NCI-H2196 treated with DMSO at 0.1 percent for 48 hours (cell line): ENCODE results near the gene PLA2G1B.

Experiments
- DNase-seq: peaks from one replicate; lab custom pipeline; 2025; ENCODE audit not compliant: unreplicated experiment; lab: John Stamatoyannopoulos, UW

The PLA2G1B gene

DNA sequence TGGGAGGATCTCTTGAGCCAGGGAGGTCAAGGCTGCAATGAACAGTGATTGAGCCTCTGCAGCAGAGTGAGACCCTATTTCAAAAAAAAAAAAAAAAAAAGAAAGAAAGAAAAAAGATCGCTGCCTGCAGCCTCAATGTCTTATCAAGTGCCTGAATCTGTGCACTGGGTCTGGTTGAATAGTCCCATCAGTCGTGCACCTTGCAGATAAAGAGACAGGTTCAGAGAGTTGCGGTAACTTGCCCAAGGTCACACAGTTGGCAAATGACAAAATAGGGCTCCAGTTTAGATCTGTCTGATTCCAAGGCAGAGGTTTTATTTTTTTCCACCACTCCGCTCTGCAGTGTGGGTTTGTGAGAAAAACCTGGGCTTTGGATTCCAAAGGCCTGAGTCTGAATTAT, 649 bp upstream of the PLA2G1B start:
- no peak for DNase-seq

DNA sequence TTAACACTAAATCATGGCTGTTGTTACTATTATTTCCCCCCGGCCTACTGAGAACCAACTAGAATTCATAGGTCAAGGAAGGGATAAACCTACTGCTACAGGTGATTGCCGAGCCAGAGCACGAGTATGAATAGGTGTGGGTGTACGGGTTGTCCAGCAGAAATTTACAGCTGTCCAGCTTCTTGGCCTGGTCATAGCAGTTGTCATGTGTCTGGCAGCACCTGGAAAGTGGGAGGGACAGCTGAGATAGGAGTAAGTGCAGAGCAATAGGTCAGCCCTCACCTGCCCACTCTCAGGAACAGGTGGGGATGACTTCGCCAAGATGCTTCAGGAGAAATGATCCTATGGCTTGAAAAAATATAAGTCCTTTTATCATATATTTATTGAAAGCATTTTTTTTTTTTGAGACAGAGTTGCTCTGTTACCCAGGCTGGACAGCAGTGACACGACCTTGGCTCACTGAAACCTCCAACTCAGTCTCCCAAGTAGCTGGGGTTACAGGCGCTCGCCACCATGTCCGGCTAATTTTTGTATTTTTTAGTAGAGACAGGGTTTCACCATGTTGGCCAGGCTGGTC, 2.6 kb downstream of the PLA2G1B start:
- DNase-seq: no peak

DNA sequence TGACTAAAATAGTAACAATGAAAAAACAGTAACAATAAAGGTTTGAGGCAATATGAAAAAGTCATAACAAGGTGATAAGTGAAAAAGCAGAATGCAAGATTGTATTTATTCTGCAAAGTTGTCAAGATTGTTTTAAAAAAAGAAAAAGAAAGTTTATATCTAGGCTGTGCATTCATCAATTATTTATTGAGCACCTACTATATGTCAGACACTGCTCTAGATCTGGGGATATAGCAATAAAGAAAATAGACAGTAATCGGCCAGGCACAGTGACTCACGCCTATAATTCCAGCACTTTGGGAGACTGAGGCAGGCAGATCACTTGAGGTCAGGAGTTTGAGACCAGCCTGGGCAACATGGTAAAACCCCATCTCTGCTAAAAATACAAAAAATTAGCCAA, 3.8 kb downstream of the PLA2G1B start:
- DNase-seq: no peak

DNA sequence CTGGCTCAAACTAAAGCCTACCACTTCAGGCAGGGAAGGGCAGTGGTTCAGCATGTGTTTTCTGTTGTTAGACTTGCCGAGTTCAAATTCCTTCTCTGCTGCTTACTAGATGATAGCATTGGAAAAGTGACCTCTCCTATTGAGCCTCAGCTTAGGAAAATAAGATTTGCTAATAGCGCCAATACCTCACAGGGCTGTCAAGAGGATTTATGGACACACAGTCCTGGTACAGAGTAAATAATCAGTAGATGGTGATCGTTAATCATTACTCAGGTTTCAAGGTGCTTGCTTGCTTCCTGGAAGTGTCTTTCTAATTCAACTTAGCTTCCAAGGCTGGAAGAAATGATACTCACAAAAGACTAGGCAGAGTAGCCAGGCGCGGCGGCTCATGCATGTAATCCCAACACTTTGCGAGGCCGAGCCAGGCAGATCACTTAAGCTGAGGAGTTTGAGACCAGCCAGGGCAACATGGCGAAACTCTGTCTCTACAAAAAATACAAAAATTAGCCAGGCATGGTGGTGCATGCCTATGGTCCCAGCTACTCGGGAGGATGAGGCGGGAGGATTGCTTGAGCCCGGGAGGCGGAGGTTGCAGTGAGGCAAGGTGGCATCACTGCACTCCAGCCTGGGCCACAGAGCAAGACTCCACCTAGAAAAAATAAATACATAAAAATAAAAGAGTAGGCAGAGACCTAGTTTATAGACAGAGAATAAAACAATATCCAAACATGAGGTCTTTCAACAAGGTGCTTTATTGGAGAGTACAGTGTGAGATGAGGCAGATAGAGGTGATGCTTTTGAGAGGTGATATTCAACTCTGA, 6.0 kb downstream of the PLA2G1B start:
- no peak for DNase-seq

DNA sequence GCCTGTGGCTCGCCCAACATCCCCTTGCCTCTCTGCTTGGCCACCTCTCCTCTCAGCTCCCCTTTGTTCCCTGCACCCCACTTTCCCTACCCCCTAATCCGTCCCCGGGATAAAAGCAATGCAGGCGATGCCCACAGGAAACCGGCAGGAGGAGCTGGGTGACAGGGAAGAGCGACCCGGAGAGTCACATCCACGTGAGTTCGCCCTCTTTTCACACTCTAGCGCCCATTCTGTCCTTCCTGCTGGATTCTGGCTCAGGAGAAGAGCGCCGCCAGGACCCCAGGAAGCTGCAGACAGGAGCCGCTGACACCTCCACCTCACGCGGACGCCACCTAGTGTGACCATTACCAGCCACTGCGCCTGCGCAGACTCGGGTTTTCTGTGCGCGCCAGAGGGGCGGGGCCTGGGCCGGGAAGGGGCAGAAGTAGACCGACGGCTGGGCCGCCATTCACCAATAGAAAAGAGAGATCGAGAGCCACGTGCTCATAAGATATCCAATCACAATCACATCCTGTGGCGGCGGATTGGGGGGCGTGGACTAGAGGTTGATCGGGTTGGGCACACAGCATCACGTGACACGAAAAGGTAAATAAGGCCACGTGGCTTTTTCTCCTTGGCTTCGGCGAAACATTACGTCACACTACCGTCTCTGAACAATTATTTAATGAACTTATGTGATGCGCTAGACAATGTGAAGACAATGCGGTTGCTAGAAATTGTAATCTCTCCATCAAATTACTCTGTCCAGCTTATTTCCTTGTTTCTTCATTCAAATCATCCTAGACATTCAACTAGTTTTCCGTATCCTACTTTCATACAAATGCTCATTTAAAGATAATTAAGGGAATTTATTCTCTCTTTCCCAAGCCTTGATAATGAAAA, 10.1 kb downstream of the PLA2G1B start:
- DNase-seq: peak; percentile 99

DNA sequence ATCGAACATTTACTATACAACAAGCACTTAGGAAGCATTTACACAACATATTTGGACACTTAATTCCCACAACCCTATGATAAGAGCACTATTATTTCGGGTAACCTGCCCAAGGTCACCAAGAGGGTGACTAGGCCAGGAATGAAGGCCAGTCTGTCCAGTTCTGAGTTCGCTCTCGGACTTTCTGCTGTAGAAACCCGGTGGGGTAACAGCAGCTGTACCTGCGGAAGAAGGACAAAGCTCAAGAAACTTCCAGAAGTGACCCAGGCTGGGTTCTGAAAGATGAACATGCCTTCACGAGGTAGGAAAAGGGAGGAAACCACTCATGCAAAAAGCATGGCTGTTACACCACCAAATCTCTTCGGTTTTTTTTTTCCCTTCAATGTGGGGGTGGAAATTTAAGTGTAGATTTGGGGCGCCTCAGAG, 10.8 kb downstream of the PLA2G1B start:
- no peak for DNase-seq

DNA sequence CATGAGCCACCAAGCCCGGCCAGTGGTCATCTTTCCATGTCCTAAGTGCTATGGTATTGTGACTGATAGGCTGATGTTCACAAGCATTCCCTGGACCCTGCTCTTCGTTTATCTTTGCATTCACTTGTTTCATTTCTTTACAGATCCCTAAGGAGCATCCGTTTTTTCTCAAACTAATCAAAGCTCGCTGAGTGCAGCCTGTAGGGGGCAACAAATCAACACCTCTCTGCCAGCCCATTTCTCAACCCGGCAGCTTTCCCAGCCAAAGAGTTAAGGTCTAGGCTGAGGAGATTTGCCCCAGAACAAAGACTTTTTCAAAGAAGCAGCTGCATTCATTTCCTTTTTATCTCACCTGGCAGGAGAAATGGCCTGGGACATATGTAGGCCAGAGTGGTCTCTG, 13.4 kb downstream of the PLA2G1B start:
- no peak for DNase-seq

DNA sequence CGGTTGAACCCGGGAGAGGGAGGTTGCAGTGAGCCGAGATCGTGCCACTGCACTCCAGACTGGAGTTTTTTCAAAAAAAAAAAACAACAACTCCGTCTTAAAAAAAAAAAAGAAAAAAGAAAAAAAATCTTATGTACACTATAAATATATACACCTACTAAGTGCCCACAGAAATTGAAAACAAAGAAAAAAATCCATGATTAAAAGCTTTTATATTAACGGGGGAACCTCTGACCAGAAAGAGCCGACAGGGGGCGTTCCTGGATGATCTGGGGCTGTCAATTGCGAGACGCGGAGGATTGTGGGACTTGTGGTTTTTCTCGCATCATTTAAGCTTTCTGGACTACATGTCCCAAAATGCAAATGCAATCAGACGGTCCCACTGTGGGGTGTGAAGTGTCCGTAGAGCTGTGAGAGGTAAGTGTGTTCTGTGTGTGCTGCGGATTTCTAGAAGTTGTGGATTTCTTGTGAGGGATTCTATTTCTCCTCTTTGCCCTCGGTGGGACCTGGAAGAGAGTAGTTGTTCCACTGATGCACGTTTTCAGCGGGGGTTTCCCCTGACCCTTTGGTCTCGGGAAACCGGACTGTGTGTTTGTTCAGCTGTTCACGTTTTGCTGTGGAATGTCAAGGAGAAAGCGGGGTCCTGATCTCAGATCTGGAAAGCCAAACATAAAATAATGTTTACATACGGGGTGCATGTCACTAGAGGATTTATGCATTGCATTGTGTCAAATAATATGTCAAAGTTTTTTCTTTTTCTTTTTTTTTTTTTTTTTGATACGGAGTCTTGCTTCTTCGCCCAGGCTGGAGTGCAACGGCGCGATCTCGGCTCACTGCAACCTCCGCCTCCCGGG, 25.4 kb downstream of the PLA2G1B start, which contains the start of gene SIRT4:
SIRT4 (plus strand) TSS at position 360 of the 854 bp plus-strand sequence. CDS start 1,241 bp downstream, outside the sequence.
- peak; percentile 88 for DNase-seq

DNA sequence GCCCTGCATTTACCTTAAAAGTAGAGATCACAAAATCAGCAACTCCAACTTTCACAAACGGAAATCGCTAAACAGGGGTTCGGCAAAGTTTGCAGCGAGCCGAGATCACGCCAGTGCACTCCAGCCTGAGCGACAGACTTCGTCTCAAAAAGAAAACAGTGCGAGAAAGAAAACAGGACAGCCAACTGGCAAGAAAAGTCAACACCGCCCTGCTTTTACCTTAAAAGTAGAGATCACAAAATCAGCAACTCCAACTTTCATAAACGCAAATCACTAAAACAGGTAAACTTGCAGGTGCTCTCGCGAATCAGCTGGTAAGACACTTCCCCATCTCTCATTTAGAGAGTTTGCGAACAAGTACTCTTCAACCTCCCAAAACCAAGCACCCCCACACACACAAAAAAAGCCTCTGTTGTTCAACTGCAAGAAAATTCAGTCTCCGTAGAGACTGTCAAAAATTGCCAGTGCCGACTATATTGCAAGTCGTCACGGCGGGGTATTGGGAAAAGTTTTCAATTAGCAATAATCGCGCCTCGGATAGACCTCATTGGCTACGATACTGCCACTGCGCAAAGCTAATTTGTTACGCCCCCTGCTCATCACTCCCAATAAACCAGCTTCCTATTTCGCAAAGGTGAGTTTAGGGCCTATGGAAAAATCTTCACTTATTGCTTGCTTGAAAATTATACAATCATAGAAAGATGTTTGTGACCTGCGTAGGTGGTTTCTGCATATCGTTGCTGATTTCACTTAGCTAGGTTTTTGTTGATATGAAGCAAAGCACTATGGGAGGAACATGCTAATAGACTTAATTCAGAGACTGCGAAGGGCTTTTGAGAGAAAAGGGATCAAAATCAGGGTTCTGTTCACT, 34.7 kb downstream of the PLA2G1B start, which contains the start of gene RNU4-1:
RNU4-1 (minus strand) TSS at position 577 of the 871 bp plus-strand sequence.
- peak; percentile 62 for DNase-seq

DNA sequence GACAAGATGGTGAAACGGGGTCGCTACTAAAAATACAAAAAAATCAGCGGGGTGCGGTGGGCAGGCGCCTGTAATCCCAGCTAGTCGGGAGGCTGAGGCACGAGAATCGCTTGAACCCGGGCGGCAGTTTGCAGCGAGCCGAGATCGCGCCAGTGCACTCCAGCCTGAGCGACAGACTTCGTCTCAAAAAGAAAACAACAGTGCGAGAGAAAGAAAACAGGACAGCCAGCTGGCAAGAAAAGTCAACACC, 35.2 kb downstream of the PLA2G1B start:
- no peak for DNase-seq

DNA sequence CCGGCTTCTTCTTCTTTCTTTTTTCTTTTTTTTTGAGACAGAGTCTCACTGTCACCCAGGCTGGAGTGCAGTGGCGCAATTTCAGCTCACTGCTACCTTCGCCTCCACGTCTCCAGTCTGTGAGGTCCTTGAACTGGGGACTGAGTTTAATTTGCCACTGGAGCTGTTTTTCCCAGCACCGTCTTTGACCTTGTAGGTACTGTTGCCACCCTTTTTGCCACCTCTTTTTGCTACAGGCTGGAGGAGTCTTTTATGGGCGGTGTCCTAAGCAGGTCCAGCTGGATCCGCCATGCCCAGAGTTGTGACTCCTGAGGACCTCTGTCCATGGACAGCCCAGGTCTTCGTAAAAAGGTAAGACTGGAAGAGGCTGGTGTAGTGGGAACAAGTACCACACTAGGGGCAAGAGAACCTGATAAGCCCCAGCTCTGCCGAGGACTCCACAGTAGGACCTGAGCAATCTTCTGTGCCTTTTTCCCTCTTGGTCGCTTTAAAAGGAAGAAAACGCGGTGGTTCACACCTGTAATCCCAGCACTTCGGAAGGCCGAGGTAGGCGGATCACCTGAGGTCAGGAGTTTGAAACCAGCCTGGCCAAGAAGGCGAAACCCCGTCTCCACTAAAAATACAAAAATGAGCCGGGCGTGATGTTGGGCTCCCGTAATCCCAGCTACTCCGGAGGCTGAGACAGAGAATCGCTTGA, 36.8 kb downstream of the PLA2G1B start:
- DNase-seq: no peak

DNA sequence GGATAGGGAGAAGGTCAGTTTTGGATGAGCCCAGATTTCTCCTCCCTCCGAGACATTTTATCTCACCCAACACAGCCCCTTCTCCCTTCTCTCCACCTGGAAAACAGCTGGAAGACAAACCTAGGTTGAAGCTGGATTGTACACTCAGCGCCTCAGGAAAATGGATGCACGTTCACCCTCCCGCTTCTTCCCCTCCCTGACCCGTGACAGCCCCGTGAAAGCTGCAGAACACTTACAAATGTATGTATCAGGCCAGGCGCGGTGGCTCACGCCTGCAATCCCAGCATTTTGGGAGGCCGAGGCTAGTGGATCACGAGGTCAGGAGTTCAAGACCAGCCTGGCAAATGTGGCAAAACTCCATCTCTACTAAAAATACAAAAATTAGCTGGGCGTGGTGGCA, 40.1 kb downstream of the PLA2G1B start:
- no peak for DNase-seq

DNA sequence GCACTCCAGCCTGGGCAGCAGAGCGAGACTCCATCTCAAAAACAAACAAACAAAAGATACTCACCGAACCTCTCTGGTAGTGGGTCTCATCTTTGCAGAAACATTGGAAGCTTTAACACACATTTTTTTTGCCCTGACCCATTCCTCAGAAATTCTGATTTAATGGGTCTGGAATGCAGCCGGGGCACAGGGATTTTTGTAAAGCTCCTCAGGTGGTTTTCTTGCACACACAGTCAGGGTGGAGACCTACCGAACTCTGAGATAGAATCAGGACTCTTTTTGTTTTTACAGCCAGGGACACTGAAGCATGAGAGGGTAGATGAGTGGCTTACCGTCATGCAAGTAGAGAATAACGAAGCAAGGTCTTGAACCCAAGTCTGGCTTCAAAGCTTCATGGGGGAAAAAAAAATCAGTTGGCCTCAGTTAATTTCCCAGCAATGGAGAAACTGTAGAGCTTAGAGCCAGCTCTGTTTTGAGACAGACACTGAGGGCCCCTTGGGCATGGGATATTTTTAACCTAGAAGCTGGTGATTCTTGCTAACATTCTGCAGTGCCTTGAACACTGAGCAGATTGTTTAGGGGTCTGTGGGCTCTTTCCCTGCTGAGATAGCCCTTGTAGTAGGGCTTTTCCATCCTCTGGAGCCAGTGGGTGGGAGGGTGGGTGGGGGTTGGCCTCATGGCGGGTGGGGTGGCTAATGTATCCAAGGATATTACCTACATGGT, 40.6 kb downstream of the PLA2G1B start:
- DNase-seq: no peak

DNA sequence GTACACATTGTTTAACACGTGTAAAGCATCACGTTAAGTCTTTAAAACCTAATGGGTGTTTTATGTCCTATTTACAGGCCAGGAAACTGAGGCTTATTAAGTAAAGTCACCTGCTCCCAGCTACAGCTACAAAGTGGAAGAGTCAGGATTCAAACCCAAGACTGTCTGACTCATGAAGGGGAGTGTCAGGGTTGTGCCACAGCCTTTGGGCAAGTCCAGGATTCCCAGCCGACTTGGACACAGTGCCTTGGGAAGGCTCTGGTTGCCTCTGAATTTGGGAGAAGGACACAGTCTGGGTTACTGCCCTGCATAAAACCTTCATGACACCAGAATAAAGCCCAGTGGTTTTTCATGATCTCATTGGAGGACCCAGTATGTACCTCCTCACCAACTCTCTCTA, 43.2 kb downstream of the PLA2G1B start:
- no peak for DNase-seq

DNA sequence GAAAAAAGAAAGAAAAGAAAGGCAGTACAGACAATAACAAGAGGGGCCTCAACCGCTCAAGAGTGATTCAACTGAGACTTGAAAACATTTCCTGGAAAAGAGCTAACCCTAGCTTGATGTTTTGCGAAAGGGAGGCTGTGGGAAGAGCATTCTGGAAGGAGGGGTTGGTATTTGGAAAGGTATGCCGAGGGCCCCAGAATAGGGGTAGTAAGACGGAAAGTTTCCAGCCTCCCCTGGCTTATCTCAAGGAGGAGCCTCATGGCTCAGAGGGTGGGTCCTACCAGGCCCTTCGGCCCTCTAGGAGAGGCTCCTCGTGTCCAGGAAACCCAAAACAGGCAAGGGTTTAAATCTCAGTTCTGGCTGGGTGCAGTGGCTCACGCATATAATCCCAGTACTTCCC, 44.3 kb downstream of the PLA2G1B start:
- DNase-seq: no peak

DNA sequence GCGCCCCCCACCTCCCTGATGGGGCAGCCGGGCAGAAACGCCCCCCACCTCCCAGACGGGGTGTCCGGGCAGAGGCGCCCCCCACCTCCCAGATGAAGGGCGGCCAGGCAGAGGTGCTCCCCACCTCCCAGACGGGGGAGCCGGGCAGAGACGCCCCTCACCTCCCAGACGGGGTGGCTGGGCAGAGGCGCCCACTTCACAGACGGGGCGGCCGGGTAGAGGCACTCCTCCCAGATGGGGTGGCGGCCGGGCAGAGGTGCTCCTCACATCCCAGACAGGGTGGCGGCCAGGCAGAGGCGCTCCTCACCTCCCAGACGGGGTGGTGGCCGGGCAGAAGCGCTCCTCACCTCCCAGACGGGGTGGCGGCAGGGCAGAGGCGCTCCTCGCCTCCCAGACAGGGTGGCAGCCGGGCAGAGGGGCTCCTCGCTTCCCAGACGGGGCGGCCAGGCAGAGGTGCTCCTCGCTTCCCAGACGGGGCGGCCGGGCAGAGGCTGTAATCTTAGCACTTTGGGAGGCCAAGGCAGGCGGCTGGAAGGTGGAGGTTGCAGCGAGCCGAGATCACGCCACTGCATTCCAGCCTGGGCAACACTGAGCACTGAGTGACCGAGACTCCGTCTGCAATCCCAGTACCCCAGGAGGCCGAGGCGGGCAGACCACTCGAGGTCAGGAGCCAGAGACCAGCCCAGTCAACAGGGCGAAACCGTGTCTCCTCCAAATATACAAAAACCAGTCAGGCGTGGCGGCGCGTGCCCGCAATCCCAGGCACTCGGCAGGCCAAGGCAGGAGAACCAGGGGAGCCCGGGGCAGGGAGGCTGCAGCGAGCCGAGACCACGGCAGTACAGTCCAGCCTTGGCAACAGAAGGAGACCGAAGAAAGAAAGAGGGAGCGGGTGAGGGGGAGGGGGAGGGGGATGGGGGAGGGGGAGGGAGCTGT, 49.2 kb downstream of the PLA2G1B start:
- no peak for DNase-seq

DNA sequence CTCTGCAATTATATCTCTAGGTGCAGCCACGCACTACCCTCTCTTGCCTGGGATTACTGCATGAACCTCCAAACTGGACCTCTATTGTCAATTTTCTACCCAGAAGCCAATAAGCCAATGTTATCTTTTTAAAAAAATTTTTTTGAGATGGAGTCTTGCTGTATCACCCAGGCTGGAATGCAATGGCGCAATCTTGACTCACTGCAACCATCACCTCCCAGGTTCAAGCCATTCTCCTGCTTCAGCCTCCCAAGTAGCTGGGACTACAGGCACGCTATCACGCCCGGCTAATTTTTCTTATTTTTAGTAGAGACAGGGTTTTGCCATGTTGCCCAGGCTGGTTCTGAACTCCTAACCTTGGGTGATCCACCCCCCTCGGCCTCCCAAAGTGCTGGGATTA, 50.8 kb downstream of the PLA2G1B start:
- no peak for DNase-seq
